ENCODE data around the gene CMSS1. TPM values are rescaled to one million over a fixed set of nuclear protein-coding genes. Genes with fewer than 3 reads are reported as not detected.

CMSS1 gene
- total and polyA plus RNA-seq, 2 of the 13 experiments (the other 11 are each of a cell fraction or from before 2014, with no cell fraction given): 6.4 to 48.7 TPM

- TF ChIP-seq CREB3 (CRISPR knock-in tag; IDR thresholded peaks at IDR 0.05) (no peak), POLR2AphosphoS5 (IDR thresholded peaks at IDR 0.05; ENCODE audit: low read depth, low read length) (no peak)
Observed at GRCh38 chr3:99971761-99972160, 154.1 kb downstream of the CMSS1 start (continued).

GRCh38 chr3:99972380-99973104, 154.9 kb downstream of the CMSS1 start:
- TF ChIP-seq TCF7 (IDR thresholded peaks at IDR 0.05; ENCODE audit: low read depth) (peak; percentile 70), ZBTB33 (CRISPR knock-in tag; IDR thresholded peaks at IDR 0.05) (peak; percentile 83; the same call in 1 of the 2 replicates), NFATC3 (CRISPR knock-in tag; IDR thresholded peaks at IDR 0.05) (no peak), ARID5B (CRISPR knock-in tag; IDR thresholded peaks at IDR 0.05) (0 out of 2 replicates have a peak, but pooled peaks have one; percentile 12), SOX13 (IDR thresholded peaks at IDR 0.05) (no peak), SOX13 (CRISPR knock-in tag; conservative IDR thresholded peaks at IDR 0.05 in 1 of 2, IDR thresholded peaks at IDR 0.05 in 1 of 2) (peak in 1 of 2 experiments; percentile 12; a peak in 1 of 4 replicates), ZNF484 (CRISPR knock-in tag; IDR thresholded peaks at IDR 0.05; ENCODE audit: borderline replicate concordance, low read depth) (no peak), ZMAT3 (CRISPR knock-in tag; conservative IDR thresholded peaks at IDR 0.05) (no peak), SOX5 (CRISPR knock-in tag; IDR thresholded peaks at IDR 0.05; ENCODE audit: borderline replicate concordance) (peak; percentile 44; the same call in 1 of the 2 replicates), ZNF619 (CRISPR knock-in tag; IDR thresholded peaks at IDR 0.05) (no peak), TBX3 (IDR thresholded peaks at IDR 0.05; ENCODE audit: borderline replicate concordance) (peak; percentile 80)

More at GRCh38 chr3:99972380-99973104, 154.9 kb downstream of the CMSS1 start:
- no peak overlapping the region for H3K4me3 ChIP-seq (replicated peaks in 1 of 3; ENCODE audit: insufficient read depth in 1 of 3, low read depth in 2 of 3, low read length in 3 of 3)
- no peak overlapping the region for H3K9ac ChIP-seq (ENCODE audit: insufficient read depth, low read depth, low read length)
- intact Hi-C loops (cut with micrococcal nuclease; ENCODE audit: unreplicated experiment): no loop called here
- ChIA-PET CTCF (ENCODE audit: low intra/inter-chr PET ratio, low total read pairs) (no interaction called here), POLR2A (no interaction called here)
- FAIRE-seq: peak; percentile 8
- 91% methylated on average over 8 of the region's 8 CpGs for WGBS (ENCODE audit: low lambda C conversion rate)
- H3K79me2 ChIP-seq (ENCODE audit: insufficient read depth, low read length): no peaks in the 10 kb centered on the region
- H3K36me3 ChIP-seq (replicated peaks in 1 of 2; ENCODE audit: control insufficient read depth in 1 of 2, insufficient read depth in 2 of 2, low read length in 2 of 2): no peaks in the 10 kb centered on the region
- H2AFZ ChIP-seq (ENCODE audit: low read length): no peak overlapping the region
- DNase-seq (ENCODE audit: low spot score): no peak
- H3K4me1 ChIP-seq (ENCODE audit: insufficient read depth, low read length): peaks cover 11% of the 10 kb centered on the region
- H3K27ac ChIP-seq (ENCODE audit: extremely low read length, insufficient read depth, low read length): no peak overlapping the region
- ATAC-seq: no peak
- H3K9me3 ChIP-seq (ENCODE audit: low read length): no peaks in the 10 kb centered on the region
- no peak overlapping the region for H3K4me2 ChIP-seq (ENCODE audit: low read depth, low read length)
- in situ Hi-C loops (cut with HindIII; ENCODE audit: extremely low pct_ligation_motif_present, low pct_unique_long_range_greater_than_20kb): no loop called here
- no TSS peak for BruUV-seq (replicated peaks)
- no peaks in the 10 kb centered on the region for H3K27me3 ChIP-seq (ENCODE audit: control insufficient read depth in 1 of 2, insufficient read depth in 2 of 2, low read length in 2 of 2)
- H4K20me1 ChIP-seq (ENCODE audit: insufficient read depth, low read length): no peaks in the 10 kb centered on the region

Data from HepG2 (cell line).